ENCODE measurements around the gene IL1R2.

The IL1R2 gene

DNA sequence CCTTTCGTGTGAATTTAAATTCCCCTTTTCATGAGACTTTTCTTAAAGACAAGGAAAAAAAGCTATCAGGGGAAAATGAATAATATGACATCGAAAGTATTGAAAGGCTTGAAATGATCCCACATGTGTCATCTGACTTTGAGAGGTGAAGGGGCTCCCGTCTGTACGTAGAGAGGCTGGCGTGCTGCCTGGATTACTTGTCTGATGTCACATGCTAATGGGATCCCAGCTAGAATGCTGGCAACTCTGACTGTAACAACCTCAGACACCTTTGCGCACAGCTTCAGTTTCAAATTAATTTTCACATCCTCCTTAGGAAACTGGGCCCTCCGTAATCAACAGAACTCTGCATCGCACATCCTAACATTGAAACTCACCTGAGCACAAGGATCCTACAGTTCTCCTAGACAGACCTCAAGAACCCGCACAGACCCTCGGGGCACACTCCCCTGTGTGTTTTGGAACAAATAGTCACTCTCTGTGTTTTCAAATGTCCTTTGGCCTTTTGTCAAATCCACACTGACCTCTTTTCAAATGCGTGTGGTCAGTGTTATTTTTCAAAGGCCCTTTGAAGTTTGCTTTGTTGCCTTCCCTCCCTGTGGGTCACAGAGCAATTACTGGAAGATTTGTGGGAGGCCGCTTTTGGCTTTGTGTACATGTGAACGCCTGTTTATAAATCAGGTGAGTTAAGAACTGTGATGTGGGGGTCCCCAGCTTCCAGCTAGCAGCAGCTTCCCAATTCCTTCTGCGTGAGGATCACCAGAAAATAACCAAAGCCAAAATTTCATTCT is 65.9 kb downstream of the IL1R2 start:
- no peak for TF ChIP-seq CTCF (IDR thresholded peaks at IDR 0.05; ENCODE audit: low read depth, low read length, poor library complexity, severe bottlenecking)
- no peak for TF ChIP-seq EZH2phosphoT487 (IDR thresholded peaks at IDR 0.05; ENCODE audit: borderline replicate concordance, low read length)
- Histone ChIP-seq H3K79me2 (ENCODE audit: control insufficient read depth, low read length) (no peaks in the 10 kb centered on the region), H3K9me2 (replicated peaks; ENCODE audit: control insufficient read depth, low read length) (no peaks in the 10 kb centered on the region), H3K4me3 (ENCODE audit: low read length) (no peak overlapping the region), H4K20me1 (ENCODE audit: control insufficient read depth, insufficient read depth, low read depth, low read length) (no peaks in the 10 kb centered on the region), H3K36me3 (ENCODE audit: control insufficient read depth, low read length) (no peaks in the 10 kb centered on the region), H3K27ac (ENCODE audit: low read depth, low read length) (no peak overlapping the region), H3K4me2 (ENCODE audit: low read length) (no peak overlapping the region), H3K4me1 (ENCODE audit: control insufficient read depth, low read length) (no peaks in the 10 kb centered on the region), H3K27me3 (ENCODE audit: control insufficient read depth, low read length) (no peaks in the 10 kb centered on the region), H3F3A (ENCODE audit: control insufficient read depth, insufficient read depth) (no peaks in the 10 kb centered on the region), H3K9me3 (ENCODE audit: control insufficient read depth, insufficient read depth, low read length) (no peaks in the 10 kb centered on the region)

DNA sequence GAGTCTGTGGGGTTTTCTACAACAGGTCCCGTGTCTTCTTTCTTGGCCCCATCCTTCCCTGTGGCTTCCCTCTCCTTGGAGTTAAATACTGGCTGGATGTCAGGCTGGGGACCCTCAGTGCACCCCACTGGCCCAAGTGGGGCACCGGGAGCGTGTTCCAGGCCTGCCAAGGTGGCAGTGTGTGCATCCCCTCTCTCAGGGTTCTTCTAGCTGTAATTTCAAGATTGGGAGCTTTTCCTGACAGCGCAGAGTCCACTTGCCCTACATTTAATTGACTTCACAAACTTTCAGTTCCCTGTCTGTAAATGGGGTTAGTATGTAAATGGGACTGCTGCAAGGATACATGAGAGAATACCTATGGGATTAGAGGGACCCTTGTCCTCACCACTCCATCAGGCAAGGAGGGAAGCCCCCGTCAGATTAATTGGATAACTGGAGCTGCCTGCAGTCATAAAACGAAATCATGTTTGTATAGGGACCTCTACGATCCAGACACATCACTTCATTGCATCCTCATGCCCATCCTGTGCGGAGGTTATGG is 66.6 kb downstream of the IL1R2 start:
- no peak overlapping the region for H3K4me3 ChIP-seq (ENCODE audit: low read length)
- TF ChIP-seq CTCF (IDR thresholded peaks at IDR 0.05; ENCODE audit: low read depth, low read length, poor library complexity, severe bottlenecking) (no peak), EZH2phosphoT487 (IDR thresholded peaks at IDR 0.05; ENCODE audit: borderline replicate concordance, low read length) (no peak)
- no peaks in the 10 kb centered on the region for H4K20me1 ChIP-seq (ENCODE audit: control insufficient read depth, insufficient read depth, low read depth, low read length)
- H3K9me3 ChIP-seq (ENCODE audit: control insufficient read depth, insufficient read depth, low read length): no peaks in the 10 kb centered on the region
- no peaks in the 10 kb centered on the region for H3K36me3 ChIP-seq (ENCODE audit: control insufficient read depth, low read length)
- H3K27ac ChIP-seq (ENCODE audit: low read depth, low read length): no peak overlapping the region
- H3F3A ChIP-seq (ENCODE audit: control insufficient read depth, insufficient read depth): no peaks in the 10 kb centered on the region
- H3K4me1 ChIP-seq (ENCODE audit: control insufficient read depth, low read length): no peaks in the 10 kb centered on the region
- H3K79me2 ChIP-seq (ENCODE audit: control insufficient read depth, low read length): no peaks in the 10 kb centered on the region
- H3K9me2 ChIP-seq (replicated peaks; ENCODE audit: control insufficient read depth, low read length): no peaks in the 10 kb centered on the region
- no peak overlapping the region for H3K4me2 ChIP-seq (ENCODE audit: low read length)
- H3K27me3 ChIP-seq (ENCODE audit: control insufficient read depth, low read length): no peaks in the 10 kb centered on the region

- Histone ChIP-seq H3K79me2 (ENCODE audit: control insufficient read depth, low read length) (no peaks in the 10 kb centered on the region), H3K4me1 (ENCODE audit: control insufficient read depth, low read length) (no peaks in the 10 kb centered on the region), H3K4me3 (ENCODE audit: low read length) (no peak overlapping the region), H3K9me2 (replicated peaks; ENCODE audit: control insufficient read depth, low read length) (no peaks in the 10 kb centered on the region), H3K9me3 (ENCODE audit: control insufficient read depth, insufficient read depth, low read length) (no peaks in the 10 kb centered on the region), H3K4me2 (ENCODE audit: low read length) (no peak overlapping the region), H4K20me1 (ENCODE audit: control insufficient read depth, insufficient read depth, low read depth, low read length) (no peaks in the 10 kb centered on the region), H3F3A (ENCODE audit: control insufficient read depth, insufficient read depth) (no peaks in the 10 kb centered on the region), H3K27ac (ENCODE audit: low read depth, low read length) (no peak overlapping the region), H3K27me3 (ENCODE audit: control insufficient read depth, low read length) (no peaks in the 10 kb centered on the region), H3K36me3 (ENCODE audit: control insufficient read depth, low read length) (no peaks in the 10 kb centered on the region)
- TF ChIP-seq EZH2phosphoT487 (IDR thresholded peaks at IDR 0.05; ENCODE audit: borderline replicate concordance, low read length): no peak
- no peak for TF ChIP-seq CTCF (IDR thresholded peaks at IDR 0.05; ENCODE audit: low read depth, low read length, poor library complexity, severe bottlenecking)
Measured at GRCh38 chr2:102059151-102059550, 67.4 kb downstream of the IL1R2 start.
